SK-N-SH treated with all-trans-retinoic acid at 6 μM for 48 hours (cell line): Measurements from ENCODE around the gene GDAP1L1.

ENCODE experiments used
- ARNTL ChIP-seq: fragments of 450-650 bp; formaldehyde crosslinking; IDR thresholded peaks from 2 replicates; pipeline ENCODE4 v1.5.0; 2020; ENCODE audit warnings: low read depth, mild to moderate bottlenecking, moderate library complexity, borderline replicate concordance
- BACH2 ChIP-seq: fragments of 250-450 bp; sonication (Bioruptor Pico); IDR thresholded peaks from 2 replicates; pipeline ENCODE4 v1.9.0; 2021; ENCODE audit warnings: mild to moderate bottlenecking, borderline replicate concordance
- ESRRG ChIP-seq: fragments of 250-450 bp; sonication (Bioruptor Pico); IDR thresholded peaks from 2 replicates; pipeline ENCODE4 v1.6.1; 2021; ENCODE audit warnings: mild to moderate bottlenecking
- GLIS3 ChIP-seq: fragments of 250-450 bp; sonication (Bioruptor Pico); IDR thresholded peaks from 2 replicates; pipeline ENCODE4 v1.5.0; 2020; ENCODE audit warnings: mild to moderate bottlenecking, moderate library complexity
- POU6F1 ChIP-seq: fragments of 250-450 bp; sonication (Bioruptor Pico); IDR thresholded peaks from 2 replicates; pipeline ENCODE4 v1.8.0; 2021; ENCODE audit warnings: low read depth, mild to moderate bottlenecking, moderate library complexity, borderline replicate concordance
- PPARA ChIP-seq: fragments of 250-450 bp; sonication (Bioruptor Pico); IDR thresholded peaks from 2 replicates; pipeline ENCODE4 v1.5.0; 2020; ENCODE audit warnings: mild to moderate bottlenecking, borderline replicate concordance
- TCF4 ChIP-seq: fragments of 250-450 bp; sonication (Bioruptor Pico); IDR thresholded peaks from 2 replicates; pipeline ENCODE4 v1.8.0; 2021; ENCODE audit warnings: mild to moderate bottlenecking, moderate library complexity, borderline replicate concordance
- TOX ChIP-seq: fragments of 250-450 bp; sonication (Bioruptor Pico); IDR thresholded peaks from 2 replicates; pipeline ENCODE4 v1.8.0; 2021; ENCODE audit warnings: mild to moderate bottlenecking, moderate library complexity, borderline replicate concordance
- ZC3H10 ChIP-seq: fragments of 250-450 bp; sonication (Bioruptor Pico); IDR thresholded peaks from 2 replicates; pipeline ENCODE4 v1.5.1; 2021; ENCODE audit warnings: mild to moderate bottlenecking, moderate library complexity
- ZFP30 ChIP-seq: fragments of 450-650 bp; formaldehyde crosslinking; IDR thresholded peaks from 2 replicates; pipeline ENCODE4 v1.5.0; 2022; ENCODE audit warnings: mild to moderate bottlenecking, moderate library complexity
- ZNF565 ChIP-seq: fragments of 450-650 bp; formaldehyde crosslinking; conservative IDR thresholded peaks from 2 replicates; pipeline ENCODE4 v1.5.0; 2020; ENCODE audit warnings: low read depth, mild to moderate bottlenecking, moderate library complexity
- ZNF70 ChIP-seq: fragments of 450-650 bp; formaldehyde crosslinking; IDR thresholded peaks from 2 replicates; pipeline ENCODE4 v1.5.0; 2020; ENCODE audit warnings: mild to moderate bottlenecking, moderate library complexity
- TF ChIP-seq, protein P1 (sequence below): fragments of 250-450 bp; sonication (Bioruptor Pico); IDR thresholded peaks from 2 replicates; pipeline ENCODE4 v1.5.1; 2020; ENCODE audit warnings: low read depth, mild to moderate bottlenecking, moderate library complexity
- TF ChIP-seq, protein P2 (sequence below): fragments of 250-450 bp; sonication (Bioruptor Pico); IDR thresholded peaks from 2 replicates; pipeline ENCODE4 v1.8.0; 2020; ENCODE audit warnings: mild to moderate bottlenecking, moderate library complexity, borderline replicate concordance

GRCh38 chr20:44264287-44264686, 17.2 kb downstream of the GDAP1L1 start:
- TF ChIP-seq ZNF565 (no peak), ZC3H10 (CRISPR knock-in tag) (no peak), PPARA (CRISPR knock-in tag) (no peak), TCF4 (CRISPR knock-in tag) (no peak), ARNTL (CRISPR knock-in tag) (no peak), POU6F1 (CRISPR knock-in tag) (no peak), GLIS3 (CRISPR knock-in tag) (no peak), ESRRG (CRISPR knock-in tag) (no peak), ZNF70 (no peak), BACH2 (no peak), TOX (no peak), ZFP30 (CRISPR knock-in tag) (no peak)
- TF ChIP-seq, protein P1, sequence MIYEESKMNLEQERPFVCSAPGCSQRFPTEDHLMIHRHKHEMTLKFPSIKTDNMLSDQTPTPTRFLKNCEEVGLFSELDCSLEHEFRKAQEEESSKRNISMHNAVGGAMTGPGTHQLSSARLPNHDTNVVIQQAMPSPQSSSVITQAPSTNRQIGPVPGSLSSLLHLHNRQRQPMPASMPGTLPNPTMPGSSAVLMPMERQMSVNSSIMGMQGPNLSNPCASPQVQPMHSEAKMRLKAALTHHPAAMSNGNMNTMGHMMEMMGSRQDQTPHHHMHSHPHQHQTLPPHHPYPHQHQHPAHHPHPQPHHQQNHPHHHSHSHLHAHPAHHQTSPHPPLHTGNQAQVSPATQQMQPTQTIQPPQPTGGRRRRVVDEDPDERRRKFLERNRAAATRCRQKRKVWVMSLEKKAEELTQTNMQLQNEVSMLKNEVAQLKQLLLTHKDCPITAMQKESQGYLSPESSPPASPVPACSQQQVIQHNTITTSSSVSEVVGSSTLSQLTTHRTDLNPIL: no peak
- TF ChIP-seq, protein P2, sequence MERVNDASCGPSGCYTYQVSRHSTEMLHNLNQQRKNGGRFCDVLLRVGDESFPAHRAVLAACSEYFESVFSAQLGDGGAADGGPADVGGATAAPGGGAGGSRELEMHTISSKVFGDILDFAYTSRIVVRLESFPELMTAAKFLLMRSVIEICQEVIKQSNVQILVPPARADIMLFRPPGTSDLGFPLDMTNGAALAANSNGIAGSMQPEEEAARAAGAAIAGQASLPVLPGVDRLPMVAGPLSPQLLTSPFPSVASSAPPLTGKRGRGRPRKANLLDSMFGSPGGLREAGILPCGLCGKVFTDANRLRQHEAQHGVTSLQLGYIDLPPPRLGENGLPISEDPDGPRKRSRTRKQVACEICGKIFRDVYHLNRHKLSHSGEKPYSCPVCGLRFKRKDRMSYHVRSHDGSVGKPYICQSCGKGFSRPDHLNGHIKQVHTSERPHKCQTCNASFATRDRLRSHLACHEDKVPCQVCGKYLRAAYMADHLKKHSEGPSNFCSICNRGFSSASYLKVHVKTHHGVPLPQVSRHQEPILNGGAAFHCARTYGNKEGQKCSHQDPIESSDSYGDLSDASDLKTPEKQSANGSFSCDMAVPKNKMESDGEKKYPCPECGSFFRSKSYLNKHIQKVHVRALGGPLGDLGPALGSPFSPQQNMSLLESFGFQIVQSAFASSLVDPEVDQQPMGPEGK (CRISPR knock-in tag): no peak
